Muscle layer of duodenum (tissue), 2 donors: ENCODE results near the gene CCDC174.

Experiments used
- H3K27ac ChIP-seq: one replicate; pipeline ENCODE4 v1.7.0; 2013; ENCODE audit warnings: mild to moderate bottlenecking, low read length
- H3K27me3 ChIP-seq: one replicate; pipeline ENCODE4 v1.7.0; 2013; ENCODE audit warnings: low read depth, mild to moderate bottlenecking, control low read depth, low read length
- H3K36me3 ChIP-seq, 2 donors: one replicate each; pipeline ENCODE4 v1.7.0; 2013; ENCODE audit warnings: low read length in 2 of 2, control low read depth in 1 of 2, mild to moderate bottlenecking in 1 of 2; ENCODE audit not compliant: insufficient read depth in 2 of 2, control insufficient read depth in 1 of 2
- H3K4me1 ChIP-seq, 2 donors: one replicate each; pipeline ENCODE4 v1.7.0; 2013; ENCODE audit warnings: low read length in 2 of 2, mild to moderate bottlenecking in 2 of 2, control low read depth in 1 of 2, moderate library complexity in 1 of 2; ENCODE audit not compliant: insufficient read depth in 2 of 2, control insufficient read depth in 1 of 2
- H3K4me3 ChIP-seq, 2 donors: one replicate each; pipeline ENCODE4 v1.7.0; 2013; ENCODE audit warnings: low read length in 2 of 2, low read depth in 1 of 2, mild to moderate bottlenecking in 1 of 2
- H3K9me3 ChIP-seq, 2 donors: one replicate each; pipeline ENCODE4 v1.7.0; 2013; ENCODE audit warnings: low read length in 2 of 2, control low read depth in 1 of 2, mild to moderate bottlenecking in 1 of 2; ENCODE audit not compliant: control insufficient read depth in 1 of 2
- donor health status: healthy.

The CCDC174 gene

DNA sequence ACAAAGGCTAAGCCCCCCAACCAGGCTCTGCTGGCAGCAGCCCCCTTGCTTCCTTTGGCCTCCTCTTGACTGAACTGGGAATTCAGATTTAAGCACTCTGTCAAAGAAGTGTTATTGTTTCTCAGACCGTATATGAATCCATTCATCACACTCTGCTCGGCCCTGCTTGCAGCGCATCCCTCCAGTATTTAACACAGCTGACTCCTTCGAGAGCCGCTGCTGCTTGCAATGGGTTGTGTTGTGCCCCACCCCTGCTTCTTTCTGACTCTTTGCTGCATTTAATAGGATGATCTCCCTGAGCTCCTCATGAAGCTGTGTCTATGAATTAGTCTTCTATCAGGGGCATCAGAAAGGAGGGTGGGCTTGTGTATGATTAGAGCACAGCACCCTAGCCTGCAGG is 54.5 kb downstream of the CCDC174 start:
- no peaks in the 10 kb centered on the region for H3K9me3 ChIP-seq
- no peaks in the 10 kb centered on the region for H3K27me3 ChIP-seq
- no peaks in the 10 kb centered on the region for H3K4me1 ChIP-seq
- H3K4me3 ChIP-seq, result no peak overlapping the region
- no peak overlapping the region for H3K27ac ChIP-seq
- H3K36me3 ChIP-seq, result no peaks in the 10 kb centered on the region

GRCh38 chr3:14716591-14716990 is 65.0 kb downstream of the CCDC174 start:
- H3K36me3 ChIP-seq, result no peaks in the 10 kb centered on the region
- H3K27ac ChIP-seq, result no peak overlapping the region
- H3K4me1 ChIP-seq, result no peaks in the 10 kb centered on the region
- H3K9me3 ChIP-seq, result peaks cover 0 to 7% of the 10 kb centered on the region in 2 donors
- no peak overlapping the region for H3K4me3 ChIP-seq
- no peaks in the 10 kb centered on the region for H3K27me3 ChIP-seq

GRCh38 chr3:14717307-14717706 is 65.7 kb downstream of the CCDC174 start:
- Histone ChIP-seq H3K4me1 (no peaks in the 10 kb centered on the region), H3K36me3 (no peaks in the 10 kb centered on the region), H3K27me3 (no peaks in the 10 kb centered on the region), H3K4me3 (no peak overlapping the region), H3K9me3 (peaks cover 0 to 7% of the 10 kb centered on the region in 2 donors), H3K27ac (no peak overlapping the region)

DNA sequence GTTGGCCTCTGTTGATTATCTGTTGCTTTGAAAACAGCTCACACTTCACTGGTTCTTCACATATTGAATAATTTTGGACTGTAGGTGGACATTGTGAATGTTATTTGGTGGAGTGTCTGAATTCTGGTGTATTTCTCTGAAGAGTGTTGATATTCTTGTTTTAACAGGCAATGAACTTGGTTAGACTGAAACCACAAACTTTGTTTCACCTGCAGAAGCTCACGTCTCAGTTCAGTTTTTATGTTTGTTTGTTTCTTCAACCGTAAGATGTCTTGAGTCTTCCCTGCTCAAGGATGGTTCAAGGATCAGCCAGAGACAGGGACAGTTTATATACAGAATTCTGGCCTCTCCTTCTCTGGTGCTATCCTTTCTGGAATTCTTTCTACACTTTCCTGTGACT is 67.0 kb downstream of the CCDC174 start:
- H3K27ac ChIP-seq, result no peak overlapping the region
- no peaks in the 10 kb centered on the region for H3K27me3 ChIP-seq
- peaks cover 0 to 3% of the 10 kb centered on the region in 2 donors for H3K9me3 ChIP-seq
- no peaks in the 10 kb centered on the region for H3K36me3 ChIP-seq
- no peak overlapping the region for H3K4me3 ChIP-seq
- no peaks in the 10 kb centered on the region for H3K4me1 ChIP-seq

DNA sequence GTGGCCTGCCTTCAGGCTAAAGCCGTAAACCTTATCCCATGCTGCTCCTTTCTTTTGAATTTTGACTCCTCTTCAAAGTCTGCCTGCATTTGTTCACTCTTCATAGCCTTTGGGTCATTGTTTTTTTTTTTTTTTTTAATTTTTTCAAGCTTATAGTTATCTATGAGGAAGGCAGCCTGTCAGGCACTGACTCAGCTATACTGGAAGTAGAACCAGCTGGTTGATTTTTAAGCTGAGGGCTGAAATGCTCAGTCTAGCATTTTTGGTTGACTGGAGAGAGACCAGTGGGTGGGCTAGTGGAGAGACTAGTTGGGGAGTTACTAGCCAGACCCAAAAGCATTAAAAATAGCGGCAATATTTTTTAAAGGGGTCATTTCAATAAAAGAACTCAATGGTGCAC is 67.4 kb downstream of the CCDC174 start:
- Histone ChIP-seq H3K9me3 (no peaks in the 10 kb centered on the region), H3K27ac (no peak overlapping the region), H3K4me3 (no peak overlapping the region), H3K36me3 (no peaks in the 10 kb centered on the region), H3K4me1 (no peaks in the 10 kb centered on the region), H3K27me3 (no peaks in the 10 kb centered on the region)

DNA sequence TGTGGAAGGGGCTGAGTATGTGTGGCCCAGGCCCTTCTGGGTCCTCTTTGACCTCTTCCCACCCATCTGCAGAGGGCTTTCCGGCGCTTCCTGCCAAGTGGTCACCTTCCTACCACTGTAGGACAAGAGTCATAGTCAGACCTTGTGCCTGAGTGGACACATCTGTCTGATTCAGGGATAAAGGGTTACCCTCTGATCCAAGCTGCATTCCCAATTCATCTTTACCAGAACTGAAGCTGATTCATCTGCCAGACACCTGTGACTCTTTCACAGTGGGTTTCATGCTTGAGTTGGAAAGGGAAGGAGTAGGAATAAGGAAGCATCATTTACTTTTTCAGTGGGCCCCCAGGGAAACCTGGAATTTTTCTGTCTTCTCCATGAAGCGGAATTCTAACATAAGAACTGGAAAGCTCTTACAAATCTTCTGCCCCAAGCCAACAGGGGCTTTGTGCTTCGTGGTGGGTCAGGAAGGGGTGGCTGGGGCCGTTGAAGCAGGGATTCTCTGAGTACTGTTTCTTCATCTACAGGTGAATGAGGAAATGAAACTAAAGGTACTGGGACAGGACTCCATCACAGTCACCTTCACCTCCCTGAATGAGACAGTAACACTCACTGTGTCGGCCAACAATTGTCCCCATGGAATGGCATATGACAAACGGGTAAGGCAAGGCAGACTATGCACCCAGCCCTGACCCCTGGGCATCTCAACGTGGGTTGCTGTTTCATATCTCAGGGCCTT is 69.7 kb downstream of the CCDC174 start:
- Histone ChIP-seq H3K27me3 (no peaks in the 10 kb centered on the region), H3K4me3 (no peak overlapping the region), H3K9me3 (no peaks in the 10 kb centered on the region), H3K27ac (no peak overlapping the region), H3K36me3 (no peaks in the 10 kb centered on the region), H3K4me1 (peaks cover 0 to 16% of the 10 kb centered on the region in 2 donors)
